ENCODE measurements around the gene DCDC2.
"Not testable (repeated sequence)": the region's sequence is repeated elsewhere in the genome, so short reads cannot be mapped to it uniquely, and the experiment has no call there.

- TF ChIP-seq CTCF (IDR thresholded peaks at IDR 0.05 in 8 of 11, conservative IDR thresholded peaks at IDR 0.05 in 3 of 11); POLR2A (IDR thresholded peaks at IDR 0.05): not testable (repeated sequence)
Measured at GRCh38 chr6:24400045-24401039, 42.5 kb upstream of the DCDC2 start.
